ENCODE data around the gene ATN1.
A peak's percentile ranks its signal among the peaks of the same experiment; 100 is the strongest.
"Not testable (repeated sequence)": the region's sequence is repeated elsewhere in the genome, so short reads cannot be mapped to it uniquely, and the experiment has no call there.

Gene ATN1
- 9.6 to 15.3 (median 11.1) reads per million in 4 donors for total RNA-seq

DNA sequence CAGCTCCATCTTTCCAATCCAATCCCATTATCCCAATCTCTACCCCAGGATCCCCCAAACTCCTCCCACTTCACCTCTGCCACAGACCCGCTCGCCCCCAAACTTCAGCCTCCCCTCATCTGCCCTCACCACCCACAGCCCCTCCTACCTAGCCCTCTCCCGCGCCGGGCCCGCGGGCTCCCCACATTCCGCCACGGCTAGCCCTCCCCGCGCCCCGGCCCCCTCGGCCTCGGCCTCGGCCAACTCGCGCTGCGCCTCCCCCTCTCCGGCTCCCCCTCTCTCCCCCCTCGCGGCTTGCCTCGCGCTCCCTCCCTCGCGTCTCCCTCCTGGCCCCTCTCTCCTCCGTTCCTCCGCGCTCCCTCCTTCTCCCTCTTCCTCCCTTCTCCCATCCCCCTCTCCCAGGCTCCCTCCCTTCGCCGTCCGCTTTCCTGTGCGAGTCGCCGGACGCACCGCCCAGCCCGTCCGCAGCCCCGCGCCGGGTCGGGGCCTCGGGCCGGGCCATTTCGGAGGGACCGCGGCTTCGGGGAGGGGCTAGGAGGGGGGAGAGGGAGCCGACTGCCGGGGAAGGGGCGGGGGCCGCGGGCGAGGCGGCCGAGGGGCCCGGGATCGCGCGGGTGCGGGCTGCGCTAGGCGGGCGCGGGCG lies at the start of gene ATN1:
Gene ATN1, plus strand, starts transcription at position 581 of the 643 bp plus-strand sequence. CDS start 6,043 bp downstream, outside the sequence.
- peak in 3 of 5 donors; percentile 33 to 38 (median 34) for DNase-seq

- DNase-seq: not testable (repeated sequence)
These were observed 47.9 kb upstream of the ATN1 start for GRCh38 chr12:6879824-6880223.

- DNase-seq: no peak
These were observed 44.5 kb upstream of the ATN1 start for GRCh38 chr12:6883252-6883651.

- DNase-seq: no peak
These were observed 44.1 kb upstream of the ATN1 start for GRCh38 chr12:6883683-6884082.

- no peak for DNase-seq
These were observed 43.2 kb upstream of the ATN1 start for GRCh38 chr12:6884539-6884938.

DNA sequence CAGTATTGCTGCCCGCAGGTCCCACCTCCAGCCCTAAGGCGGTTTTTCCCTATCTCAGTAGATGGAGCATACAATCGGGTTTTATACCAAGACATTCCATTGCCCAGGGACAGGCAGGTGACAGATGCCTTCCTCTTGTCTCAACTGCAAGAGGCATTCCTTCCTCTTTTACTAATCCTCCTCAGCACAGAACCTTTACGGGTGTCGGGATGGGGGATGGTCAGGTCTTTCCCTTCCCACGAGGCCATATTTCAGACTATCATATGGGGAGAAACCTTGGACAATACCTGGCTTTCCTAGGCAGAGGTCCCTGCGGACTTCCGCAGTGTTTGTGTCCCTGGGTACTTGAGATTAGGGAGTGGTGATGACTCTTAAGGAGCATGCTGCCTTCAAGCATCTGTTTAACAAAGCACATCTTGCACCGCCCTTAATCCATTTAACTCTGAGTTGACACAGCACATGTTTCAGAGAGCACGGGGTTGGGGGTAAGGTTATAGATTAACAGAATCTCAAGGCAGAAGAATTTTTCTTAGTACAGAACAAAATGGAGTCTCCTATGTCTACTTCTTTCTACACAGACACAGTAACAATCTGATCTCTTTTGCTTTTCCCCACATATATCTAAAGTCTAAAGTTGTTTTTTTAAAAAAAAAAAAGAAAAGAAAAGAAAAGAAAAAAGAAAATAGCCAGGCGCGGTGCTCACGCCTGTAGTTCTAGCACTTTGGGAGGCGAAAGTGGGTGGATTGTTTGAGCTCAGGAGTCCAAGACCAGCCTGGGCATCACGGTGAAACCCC lies 41.4 kb upstream of the ATN1 start:
- not testable (repeated sequence) for DNase-seq

DNA sequence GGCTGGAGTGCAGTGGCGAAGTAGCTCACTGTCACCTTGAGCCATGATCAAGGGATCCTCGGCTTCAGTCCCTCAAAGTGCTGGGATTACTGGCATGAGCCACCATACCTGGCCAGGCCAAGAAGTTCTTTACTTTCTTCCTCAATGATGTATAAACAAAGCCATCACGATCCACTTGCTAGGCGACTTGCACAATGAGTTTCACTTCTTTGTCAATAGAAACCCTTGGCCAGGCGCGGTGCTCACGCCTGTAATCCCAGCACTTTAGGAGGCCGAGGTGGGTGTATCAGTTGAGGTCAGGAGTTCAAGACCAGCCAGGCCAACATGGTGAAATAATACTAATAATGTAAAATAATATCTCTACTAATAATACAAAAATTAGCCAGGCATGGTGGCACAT lies 40.3 kb upstream of the ATN1 start:
- no peak for DNase-seq

- DNase-seq: no peak
These were observed 39.4 kb upstream of the ATN1 start for GRCh38 chr12:6888360-6888759.

GRCh38 chr12:6888794-6889193 lies 39.0 kb upstream of the ATN1 start:
- DNase-seq: not testable (repeated sequence)

- DNase-seq: not testable (repeated sequence)
These were observed 37.8 kb upstream of the ATN1 start for GRCh38 chr12:6889775-6890573.

DNA sequence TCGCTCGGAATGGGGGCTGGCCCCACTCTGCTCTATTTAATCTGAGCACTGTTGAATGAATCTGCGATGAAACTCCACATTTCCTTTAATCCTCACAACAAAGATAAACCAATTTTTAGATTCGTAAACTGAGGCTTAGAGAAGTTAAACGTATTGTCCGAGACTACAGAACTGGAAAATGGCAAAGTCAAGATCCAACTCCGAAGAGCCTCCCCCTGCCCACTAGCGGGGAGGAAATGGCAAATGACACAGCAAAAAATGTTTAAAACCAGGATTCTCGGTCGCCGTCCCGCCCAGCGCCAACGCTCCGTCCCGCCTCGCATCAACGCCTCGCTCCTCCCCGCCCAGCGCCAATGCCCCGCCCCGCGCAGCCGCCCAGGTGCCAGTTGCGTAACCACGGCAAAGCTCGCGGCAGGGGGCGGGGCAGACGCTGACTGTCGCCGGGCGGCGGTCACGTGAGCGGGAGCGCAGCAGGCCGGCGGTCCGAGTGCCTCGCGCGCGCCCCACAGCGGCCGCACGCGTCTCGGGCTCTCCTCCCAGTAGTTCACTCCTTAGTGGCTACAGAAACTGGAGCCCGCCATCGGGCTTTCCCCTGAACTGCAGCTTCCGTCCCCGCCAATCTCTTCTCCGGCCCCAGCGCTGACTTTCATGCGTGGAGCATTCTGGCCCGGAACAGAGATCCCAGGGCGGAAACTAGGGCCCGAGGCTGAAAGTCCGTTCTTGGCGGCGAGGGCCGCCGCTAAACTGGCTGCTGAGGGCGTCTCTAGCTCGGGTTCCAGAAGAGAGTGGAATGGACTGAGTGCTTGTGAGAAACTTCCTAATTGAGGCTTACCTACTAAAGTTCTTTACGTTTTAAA lies 36.7 kb upstream of the ATN1 start:
- peak; percentile 98 to 100 (median 99) for DNase-seq

DNA sequence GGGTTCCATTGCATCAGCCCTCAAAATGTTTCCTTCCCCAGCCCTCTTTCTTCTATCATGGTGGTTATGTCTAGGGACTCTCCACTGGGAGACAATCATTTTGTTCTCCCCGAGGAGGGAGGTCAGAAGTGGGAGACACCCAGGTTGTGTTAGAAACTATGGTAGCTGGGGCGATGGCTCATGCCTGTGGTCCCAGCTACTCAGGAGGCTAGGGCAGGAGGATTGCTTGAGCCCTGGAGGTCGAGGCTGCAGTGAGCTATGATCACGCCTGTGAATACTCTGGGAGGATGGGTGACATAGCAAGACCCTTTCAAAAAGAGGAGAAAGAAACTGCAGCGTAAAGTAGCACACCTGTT lies 36.1 kb upstream of the ATN1 start:
- no peak for DNase-seq

- DNase-seq: not testable (repeated sequence)
These were observed 35.1 kb upstream of the ATN1 start for GRCh38 chr12:6892683-6893082.

DNA sequence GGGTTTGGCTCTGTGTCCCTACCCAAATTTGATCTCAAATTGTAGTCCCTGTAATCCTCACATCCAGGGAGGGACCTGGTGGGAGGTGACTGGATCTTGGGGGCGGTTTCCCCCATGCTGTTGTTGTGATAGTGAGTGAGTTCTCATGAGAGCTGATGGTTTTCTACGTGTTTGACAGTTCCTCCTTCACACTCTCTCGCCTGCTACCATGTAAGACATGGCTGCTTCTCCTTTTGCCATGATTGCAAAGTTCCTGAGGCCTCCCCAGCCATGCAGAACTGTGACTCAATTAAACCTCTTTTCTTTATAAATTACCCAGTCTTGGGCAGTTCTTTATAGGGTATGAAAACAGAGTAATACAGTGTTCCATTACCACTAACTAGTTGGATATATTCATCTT lies 33.4 kb upstream of the ATN1 start:
- no peak for DNase-seq

- no peak for DNase-seq
These were observed 30.8 kb upstream of the ATN1 start for GRCh38 chr12:6896846-6897435.

- DNase-seq: no peak
These were observed 28.3 kb upstream of the ATN1 start for GRCh38 chr12:6899427-6899826.

- DNase-seq: no peak
These were observed 27.8 kb upstream of the ATN1 start for GRCh38 chr12:6899837-6900519.

DNA sequence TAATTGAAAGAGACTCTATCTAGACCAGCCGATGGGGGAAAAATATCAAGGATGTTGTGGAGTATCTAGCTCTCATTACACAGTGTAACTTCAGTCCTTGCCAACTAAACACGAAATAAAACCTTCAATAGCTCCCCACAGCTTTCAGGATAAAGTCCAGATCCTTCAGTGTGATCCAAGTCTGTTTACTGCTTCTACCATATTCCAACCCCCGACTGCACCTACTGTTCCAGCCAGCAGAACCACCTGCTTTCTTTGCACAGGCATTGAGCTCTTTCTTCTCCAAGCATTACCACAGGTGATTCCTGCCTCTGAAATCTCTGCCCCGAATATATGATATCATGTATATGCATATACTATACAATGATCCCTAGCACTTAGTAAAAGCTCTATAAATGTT lies 25.3 kb upstream of the ATN1 start:
- DNase-seq: no peak

- DNase-seq: no peak
These were observed 24.0 kb upstream of the ATN1 start for GRCh38 chr12:6903722-6904121.

GRCh38 chr12:6904280-6905276 lies 23.2 kb upstream of the ATN1 start, which contains the start of gene LRRC23:
TSS of gene LRRC23 (plus strand) at chr12:6904822. CDS start at chr12:6905634, 812 bp downstream.
- DNase-seq: peak; percentile 94 to 99 (median 96)

All from T-helper 1 cell (primary cell).